IMR-90 (cell line): Measurements from ENCODE around the gene DUSP3. TPM values are rescaled to one million over a fixed set of nuclear protein-coding genes. Genes with fewer than 3 reads are reported as not detected.

Source experiments
- ATAC-seq: fragments of 200-7000 bp; cut with Tn5 transposase; 2 replicates; pipeline ENCODE4 v1.9.1; 2020; ENCODE audit warnings: low read depth, mild to moderate bottlenecking, moderate library complexity
- BruUV-seq: library from RNA; stranded (reverse); fragments of 400-500 nt; replicated peaks from 2 replicates; lab custom pipeline; 2021; lab: Mats Ljungman, UMichigan
- CTCF ChIA-PET: fragments of 300-600 bp; formaldehyde crosslinking; extraction: SDS; loops from one replicate; lab custom pipeline; 2021; ENCODE audit warnings: antibody characterized with exemption; lab: Yijun Ruan, JAX
- POLR2A ChIA-PET: fragments of 300-600 bp; sonication (Branson Sonifier 250); formaldehyde crosslinking; loops from one replicate; lab custom pipeline; 2022; ENCODE audit warnings: antibody characterized with exemption; ENCODE audit not compliant: unreplicated experiment; lab: Charles Lee
- DNase-seq: peaks from one replicate; pipeline ENCODE4 v3.0.0; 2013
- H2AFZ ChIP-seq: replicated peaks from 2 replicates; pipeline ENCODE3; 2013; ENCODE audit warnings: low read length, mild to moderate bottlenecking; ENCODE audit not compliant: poor library complexity
- H2AK5ac ChIP-seq: 2 replicates; pipeline ENCODE4 v1.6.1; 2013; ENCODE audit warnings: low read depth, low read length, inconsistent platforms
- H2AK9ac ChIP-seq: replicated peaks from 2 replicates; pipeline ENCODE3; 2013; ENCODE audit warnings: mild to moderate bottlenecking, low read depth, low read length, moderate library complexity; ENCODE audit not compliant: poor library complexity
- H2BK120ac ChIP-seq: 2 replicates; pipeline ENCODE4 v1.6.1; 2013; ENCODE audit warnings: low read depth, low read length, inconsistent platforms
- H2BK15ac ChIP-seq: 3 replicates; pipeline ENCODE4 v1.6.1; 2013; ENCODE audit warnings: low read depth, low read length, inconsistent platforms
- H2BK20ac ChIP-seq: 2 replicates; pipeline ENCODE4 v1.6.1; 2013; ENCODE audit warnings: low read depth, mild to moderate bottlenecking, inconsistent platforms, low read length, moderate library complexity
- H2BK5ac ChIP-seq: 2 replicates; pipeline ENCODE4 v1.6.1; 2013; ENCODE audit warnings: mild to moderate bottlenecking, low read depth, low read length, inconsistent platforms; ENCODE audit not compliant: poor library complexity, severe bottlenecking
- H3K14ac ChIP-seq: replicated peaks from 2 replicates; pipeline ENCODE4 v1.6.1; 2013; ENCODE audit warnings: low read depth, low read length, inconsistent platforms
- H3K18ac ChIP-seq: 2 replicates; pipeline ENCODE4 v1.6.1; 2013; ENCODE audit warnings: low read depth, low read length, control low read depth
- H3K23ac ChIP-seq: 2 replicates; pipeline ENCODE4 v1.6.1; 2013; ENCODE audit warnings: low read depth, low read length, inconsistent platforms
- H3K27ac ChIP-seq: 2 replicates; pipeline ENCODE4 v1.5.1; 2013; ENCODE audit warnings: mild to moderate bottlenecking, control low read depth, low read length; ENCODE audit not compliant: insufficient read depth
- H3K27me3 ChIP-seq: 2 replicates; pipeline ENCODE4 v1.6.1; 2013; ENCODE audit warnings: low read length; ENCODE audit not compliant: control insufficient read depth, insufficient read depth
- H3K36me3 ChIP-seq: 2 replicates; pipeline ENCODE4 v1.6.1; 2013; ENCODE audit warnings: low read length, mixed read lengths; ENCODE audit not compliant: control insufficient read depth, insufficient read depth
- H3K4ac ChIP-seq: 2 replicates; pipeline ENCODE4 v1.6.1; 2013; ENCODE audit warnings: low read depth, low read length, inconsistent platforms
- H3K4me1 ChIP-seq: 2 replicates; pipeline ENCODE4 v1.6.1; 2013; ENCODE audit warnings: low read length, mixed read lengths; ENCODE audit not compliant: control insufficient read depth, insufficient read depth
- H3K4me2 ChIP-seq: 2 replicates; pipeline ENCODE4 v1.6.1; 2013; ENCODE audit warnings: low read depth, mild to moderate bottlenecking, control low read depth, low read length, moderate library complexity
- H3K4me3 ChIP-seq: 2 replicates; pipeline ENCODE4 v1.5.1; 2013; ENCODE audit warnings: low read depth, mild to moderate bottlenecking, control low read depth, low read length, moderate library complexity; ENCODE audit not compliant: insufficient read depth
- H3K56ac ChIP-seq: 2 replicates; pipeline ENCODE4 v1.6.1; 2013; ENCODE audit warnings: low read length, inconsistent platforms; ENCODE audit not compliant: insufficient read depth; ENCODE audit errors: extremely low read depth
- H3K79me1 ChIP-seq, 2 experiments: 2 replicates each; pipeline ENCODE4 v1.6.1; 2013; ENCODE audit warnings: low read length in 2 of 2, inconsistent platforms in 1 of 2, low read depth in 1 of 2
- H3K9ac ChIP-seq: 2 replicates; pipeline ENCODE4 v1.6.1; 2013; ENCODE audit warnings: low read depth, low read length, control low read depth
- H3K9me1 ChIP-seq: 2 replicates; pipeline ENCODE4 v1.6.1; 2013; ENCODE audit warnings: low read length, inconsistent platforms; ENCODE audit not compliant: insufficient read depth
- H3K9me3 ChIP-seq: 2 replicates; pipeline ENCODE4 v1.6.1; 2013; ENCODE audit warnings: low read length; ENCODE audit not compliant: control insufficient read depth, insufficient read depth
- H4K20me1 ChIP-seq: 2 replicates; pipeline ENCODE4 v1.6.1; 2013; ENCODE audit warnings: low read length, inconsistent platforms; ENCODE audit not compliant: insufficient read depth
- H4K5ac ChIP-seq: 2 replicates; pipeline ENCODE4 v1.6.1; 2013; ENCODE audit warnings: mild to moderate bottlenecking, low read depth, low read length, control low read depth
- H4K8ac ChIP-seq, 2 experiments: 2 replicates each; pipeline ENCODE4 v1.6.1; 2013; ENCODE audit warnings: low read depth in 2 of 2, low read length in 2 of 2, control low read depth in 1 of 2, inconsistent platforms in 1 of 2
- H4K91ac ChIP-seq: 2 replicates; pipeline ENCODE4 v1.6.1; 2013; ENCODE audit warnings: low read depth, low read length, inconsistent platforms; ENCODE audit not compliant: insufficient read depth
- BHLHE40 ChIP-seq: fragments of 150-350 bp; IDR thresholded peaks from 2 replicates; pipeline ENCODE4 v1.6.1; 2016; ENCODE audit warnings: mild to moderate bottlenecking, low read depth, low read length
- CHD1 ChIP-seq: IDR thresholded peaks from 2 replicates; pipeline ENCODE4 v1.6.1; 2012; ENCODE audit warnings: low read depth, low read length, improper control_type of control experiment
- ELK1 ChIP-seq: fragments of 150-350 bp; IDR thresholded peaks from 2 replicates; pipeline ENCODE4 v1.6.1; 2016; ENCODE audit warnings: low read depth, mild to moderate bottlenecking, low read length, moderate library complexity, borderline replicate concordance
- FOS ChIP-seq: fragments of 150-350 bp; IDR thresholded peaks from 2 replicates; pipeline ENCODE4 v1.6.1; 2016; ENCODE audit warnings: low read depth, low read length
- MAZ ChIP-seq: IDR thresholded peaks from 2 replicates; pipeline ENCODE4 v1.6.1; 2012; ENCODE audit warnings: low read depth, mild to moderate bottlenecking, low read length, improper control_type of control experiment, moderate library complexity, borderline replicate concordance
- POLR2A ChIP-seq: IDR thresholded peaks from 2 replicates; pipeline ENCODE4 v1.6.1; 2012; ENCODE audit warnings: mild to moderate bottlenecking, low read depth, low read length
- RAD21 ChIP-seq: IDR thresholded peaks from 2 replicates; pipeline ENCODE4 v1.6.1; 2012; ENCODE audit warnings: low read length, improper control_type of control experiment
- RCOR1 ChIP-seq: IDR thresholded peaks from 2 replicates; pipeline ENCODE4 v1.6.1; 2012; ENCODE audit warnings: mild to moderate bottlenecking, low read length, improper control_type of control experiment; ENCODE audit not compliant: insufficient replicate concordance
- RFX5 ChIP-seq: IDR thresholded peaks from 2 replicates; pipeline ENCODE4 v1.8.0; 2012; ENCODE audit warnings: low read depth, mild to moderate bottlenecking, low read length, moderate library complexity
- USF2 ChIP-seq: fragments of 150-350 bp; IDR thresholded peaks from 2 replicates; pipeline ENCODE4 v1.6.1; 2017; ENCODE audit warnings: mild to moderate bottlenecking, antibody characterized with exemption, low read length, low read depth
- whole genome bisulfite sequencing, 2 experiments: methylation state at CpG; one replicate each; pipeline versions ENCODE4 v1.1.5 to v1.1.7; 2013; ENCODE audit warnings: missing lambda C conversion rate in 2 of 2; ENCODE audit not compliant: insufficient read length in 1 of 2; ENCODE audit errors: extremely low coverage in 2 of 2; 5-methylcytosine and 5-hydroxymethylcytosine counted together
- dilution Hi-C: fragments of 300-500 bp; cut with HindIII; formaldehyde crosslinking; loops from one replicate; pipeline ENCODE4 v1.14.3; 2018; ENCODE audit warnings: low sequenced_read_pairs; ENCODE audit not compliant: unreplicated experiment
- in situ Hi-C: fragments of 300-500 bp; cut with MboI; formaldehyde crosslinking; loops from 3 replicates; pipeline ENCODE4 v1.14.3; 2019; ENCODE audit warnings: low sequenced_read_pairs, inconsistent platforms, mixed read lengths
- intact Hi-C: fragments of 100-400 bp; cut with micrococcal nuclease; formaldehyde crosslinking; loops from 2 replicates; pipeline ENCODE4 v1.10.0; 2022
- polyA plus RNA-seq, 3 experiments: library from polyadenylated mRNA; depleted of rRNA; stranded (reverse); fragments of >200 nt; gene quantifications; 2 replicates each; pipeline ENCODE4 v1.2.3, GENCODE V29; 2012; ENCODE audit warnings: low replicate concordance in 1 of 3
- total RNA-seq: library from RNA; depleted of rRNA; stranded (reverse); fragments of >200 nt; gene quantifications from 2 replicates; pipeline ENCODE4 v1.2.3, GENCODE V29; 2012

The DUSP3 gene
- total and polyA plus RNA-seq, 2 of the 4 experiments (the other 2 are of a cell fraction), result 33.3 to 40.9 TPM

GRCh38 chr17:43759836-43760235, 18.9 kb downstream of the DUSP3 start:
- no peak for ATAC-seq
- Histone ChIP-seq H4K8ac (no peak overlapping the region), H3K27ac (no peak overlapping the region), H2BK15ac (no peak overlapping the region), H2BK120ac (no peak overlapping the region), H2AK5ac (no peak overlapping the region), H3K23ac (no peak overlapping the region), H2BK20ac (no peak overlapping the region), H3K36me3 (no peaks in the 10 kb centered on the region), H4K20me1 (no peaks in the 10 kb centered on the region), H3K18ac (no peak overlapping the region), H2AFZ (no peak overlapping the region), H2AK9ac (no peak overlapping the region), H3K9ac (no peak overlapping the region), H3K4me3 (no peak overlapping the region), H3K56ac (no peak overlapping the region), H3K4ac (no peak overlapping the region), H4K5ac (no peak overlapping the region), H3K79me1 (no peaks in the 10 kb centered on the region), H3K9me1 (no peaks in the 10 kb centered on the region), H3K4me1 (peaks cover 2% of the 10 kb centered on the region; the same call in 1 of the 2 replicates), H2BK5ac (no peak overlapping the region), H3K27me3 (peaks cover 46% of the 10 kb centered on the region), H3K4me2 (no peak overlapping the region), H3K9me3 (no peaks in the 10 kb centered on the region), H3K14ac (no peak overlapping the region), H4K91ac (no peak overlapping the region)
- 57% methylated on average over 3 of the region's 7 CpGs; no CpG with 5 or more reads in 1 of the 2 experiments for WGBS, 2 experiments
- no peak for TF ChIP-seq RAD21
- TF ChIP-seq USF2, result no peak
- no peak for TF ChIP-seq MAZ
- no peak for TF ChIP-seq BHLHE40
- TF ChIP-seq RCOR1, result no peak
- no peak for TF ChIP-seq POLR2A
- TF ChIP-seq FOS, result no peak
- no peak for TF ChIP-seq CHD1
- TF ChIP-seq RFX5, result no peak
- no peak for TF ChIP-seq ELK1
- dilution Hi-C loops, result no loop called here
- no peak for DNase-seq
- in situ Hi-C loops, result no loop called here
- ChIA-PET CTCF (interaction anchor here (1.5 to 4.4 kb wide), 4 partner anchors 26 to 183 kb away, joined by 3 to 62 read pairs (median 30); no protein-coding TSS in a partner anchor), POLR2A (interaction anchor here (0.5 to 1.2 kb wide), 2 partner anchors 68 to 298 kb away, joined by 3 to 5 read pairs; no protein-coding TSS in a partner anchor)
- no TSS peak for BruUV-seq
- intact Hi-C loops, result loop anchor here (1.0 to 5.0 kb wide), 4 partner anchors 66 to 240 kb away; partner anchors contain the start of gene CD300LG
